ENCODE results near the gene SLC25A44. TPM values are rescaled to one million over a fixed set of nuclear protein-coding genes. Genes with fewer than 3 reads are reported as not detected.

Gene SLC25A44
- total and polyA plus RNA-seq, 8 donors, result 14.3 to 29.1 (median 19.1) TPM

DNA sequence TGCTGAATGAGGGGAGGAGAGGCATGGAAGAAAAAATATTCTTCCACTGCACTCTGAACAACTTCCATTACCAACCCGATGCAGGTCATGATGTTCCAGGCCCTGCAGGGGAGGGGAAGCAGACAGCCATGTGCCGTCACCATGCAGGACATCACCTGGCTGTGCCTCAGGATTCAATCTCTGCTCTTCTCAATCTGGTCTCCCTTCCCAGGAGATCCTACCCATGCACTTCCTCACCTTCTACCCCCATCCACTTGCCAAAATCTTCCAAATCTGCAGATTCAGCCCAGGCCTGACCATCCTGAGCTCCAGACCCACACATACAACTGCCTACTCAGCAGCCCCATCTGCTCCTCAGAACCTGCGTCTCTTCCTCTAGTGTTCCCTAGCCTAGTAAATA is 59.7 kb downstream of the SLC25A44 start:
- Histone ChIP-seq H3K36me3 (peaks cover 4 to 100% of the 10 kb centered on the region in 2 donors), H3K9me3 (no peaks in the 10 kb centered on the region), H3K27ac (no peak overlapping the region), H3K4me3 (no peak overlapping the region), H3K27me3 (no peaks in the 10 kb centered on the region), H3K4me1 (no peaks in the 10 kb centered on the region)
- TF ChIP-seq, protein P1, sequence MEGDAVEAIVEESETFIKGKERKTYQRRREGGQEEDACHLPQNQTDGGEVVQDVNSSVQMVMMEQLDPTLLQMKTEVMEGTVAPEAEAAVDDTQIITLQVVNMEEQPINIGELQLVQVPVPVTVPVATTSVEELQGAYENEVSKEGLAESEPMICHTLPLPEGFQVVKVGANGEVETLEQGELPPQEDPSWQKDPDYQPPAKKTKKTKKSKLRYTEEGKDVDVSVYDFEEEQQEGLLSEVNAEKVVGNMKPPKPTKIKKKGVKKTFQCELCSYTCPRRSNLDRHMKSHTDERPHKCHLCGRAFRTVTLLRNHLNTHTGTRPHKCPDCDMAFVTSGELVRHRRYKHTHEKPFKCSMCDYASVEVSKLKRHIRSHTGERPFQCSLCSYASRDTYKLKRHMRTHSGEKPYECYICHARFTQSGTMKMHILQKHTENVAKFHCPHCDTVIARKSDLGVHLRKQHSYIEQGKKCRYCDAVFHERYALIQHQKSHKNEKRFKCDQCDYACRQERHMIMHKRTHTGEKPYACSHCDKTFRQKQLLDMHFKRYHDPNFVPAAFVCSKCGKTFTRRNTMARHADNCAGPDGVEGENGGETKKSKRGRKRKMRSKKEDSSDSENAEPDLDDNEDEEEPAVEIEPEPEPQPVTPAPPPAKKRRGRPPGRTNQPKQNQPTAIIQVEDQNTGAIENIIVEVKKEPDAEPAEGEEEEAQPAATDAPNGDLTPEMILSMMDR (IDR thresholded peaks at IDR 0.05), result no peak
- DNase-seq (no peak), ATAC-seq (no peak)
- intact Hi-C loops (cut with DNase I), result no loop called here

DNA sequence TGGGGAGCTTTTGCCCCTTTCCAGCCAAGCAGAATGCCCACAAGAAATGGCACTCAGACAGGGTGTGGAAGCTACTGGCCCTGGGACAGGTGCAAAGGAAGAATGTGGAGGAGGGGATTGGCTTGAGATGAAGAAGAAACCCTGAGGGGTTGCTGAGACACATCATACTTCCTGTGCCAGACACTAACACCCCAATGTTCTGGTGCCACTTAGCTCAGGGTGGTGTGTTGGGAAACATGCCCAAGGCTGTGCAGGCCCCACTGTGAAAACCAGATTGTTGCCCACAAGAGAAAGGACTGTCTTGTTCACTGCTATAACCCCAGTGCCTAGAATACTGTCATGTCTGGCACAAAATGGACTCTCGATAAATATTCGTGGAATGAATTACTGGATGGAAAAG is 63.8 kb downstream of the SLC25A44 start:
- no peak for DNase-seq
- intact Hi-C loops (cut with DNase I), result no loop called here
- TF ChIP-seq, protein P1 (IDR thresholded peaks at IDR 0.05), result no peak
- Histone ChIP-seq H3K9me3 (no peaks in the 10 kb centered on the region), H3K27ac (no peak overlapping the region), H3K27me3 (no peaks in the 10 kb centered on the region), H3K4me3 (no peak overlapping the region), H3K36me3 (peaks cover 4 to 100% of the 10 kb centered on the region in 2 donors), H3K4me1 (no peaks in the 10 kb centered on the region)
- ATAC-seq, result no peak

GRCh38 chr1:156258859-156259258 is 65.0 kb downstream of the SLC25A44 start:
- no peak for DNase-seq
- H3K27me3 ChIP-seq, result no peaks in the 10 kb centered on the region
- no peak overlapping the region for H3K27ac ChIP-seq
- no peak overlapping the region for H3K4me3 ChIP-seq
- TF ChIP-seq, protein P1 (IDR thresholded peaks at IDR 0.05), result no peak
- intact Hi-C loops (cut with DNase I), result no loop called here
- no peaks in the 10 kb centered on the region for H3K9me3 ChIP-seq
- no peaks in the 10 kb centered on the region for H3K4me1 ChIP-seq
- ATAC-seq, result no peak
- peaks cover 4 to 100% of the 10 kb centered on the region in 2 donors for H3K36me3 ChIP-seq

- Histone ChIP-seq H3K4me3 (no peak overlapping the region), H3K27me3 (no peaks in the 10 kb centered on the region), H3K4me1 (no peaks in the 10 kb centered on the region), H3K9me3 (no peaks in the 10 kb centered on the region), H3K36me3 (peaks cover 4 to 99% of the 10 kb centered on the region in 2 donors), H3K27ac (no peak overlapping the region)
- intact Hi-C loops (cut with DNase I), result no loop called here
- ATAC-seq (no peak), DNase-seq (no peak)
- TF ChIP-seq, protein P1 (IDR thresholded peaks at IDR 0.05), result no peak
Observed at GRCh38 chr1:156259805-156260204, 65.9 kb downstream of the SLC25A44 start.

GRCh38 chr1:156260896-156261295 is 67.0 kb downstream of the SLC25A44 start:
- H3K36me3 ChIP-seq, result peaks cover 4 to 99% of the 10 kb centered on the region in 2 donors
- H3K27ac ChIP-seq, result no peak overlapping the region
- TF ChIP-seq, protein P1 (IDR thresholded peaks at IDR 0.05), result no peak

More at GRCh38 chr1:156260896-156261295, 67.0 kb downstream of the SLC25A44 start:
- no peak for ATAC-seq
- Histone ChIP-seq H3K27me3 (no peaks in the 10 kb centered on the region), H3K4me1 (no peaks in the 10 kb centered on the region), H3K4me3 (no peak overlapping the region), H3K9me3 (no peaks in the 10 kb centered on the region)
- intact Hi-C loops (cut with DNase I), result no loop called here
- DNase-seq, result no peak

Other genes with a start within 250 kb of the SLC25A44 start
- gene ARHGEF2, start 215.6 kb upstream of the SLC25A44 start, total RNA-seq, result 100 to 1,000 TPM; 158 to 290 TPM
- 100 to 1,000 TPM; 171 to 257 (median 218) TPM for gene ARHGEF2, start 215.6 kb upstream of the SLC25A44 start, polyA plus RNA-seq (ENCODE audit: insufficient read length in 6 of 6)
- gene SSR2, start 173.2 kb upstream of the SLC25A44 start, total RNA-seq, result 100 to 1,000 TPM; 284 to 296 TPM
- 100 to 1,000 TPM; 489 to 529 (median 519) TPM for gene SSR2, start 173.2 kb upstream of the SLC25A44 start, polyA plus RNA-seq (ENCODE audit: insufficient read length in 6 of 6)
- gene UBQLN4, start 140.3 kb upstream of the SLC25A44 start, total RNA-seq, result 10 to 100 TPM; 28.7 to 35.9 TPM
- 10 to 100 TPM; 60.8 to 71.8 (median 62.5) TPM for gene UBQLN4, start 140.3 kb upstream of the SLC25A44 start, polyA plus RNA-seq (ENCODE audit: insufficient read length in 6 of 6)
- gene LAMTOR2, start 139.3 kb upstream of the SLC25A44 start, total RNA-seq, result 10 to 100 TPM; 65.4 to 71.0 TPM
- gene LAMTOR2, start 139.3 kb upstream of the SLC25A44 start, polyA plus RNA-seq (ENCODE audit: insufficient read length in 6 of 6), result 10 to 100 TPM; 39.0 to 49.7 (median 47.4) TPM
- 100 to 1,000 TPM in 1 of 2 donors, 10 to 100 TPM in 1; 59.4 to 148 TPM for gene RAB25, start 132.9 kb upstream of the SLC25A44 start, total RNA-seq
- gene RAB25, start 132.9 kb upstream of the SLC25A44 start, polyA plus RNA-seq (ENCODE audit: insufficient read length in 6 of 6), result 10 to 100 TPM; 57.6 to 69.8 (median 66.4) TPM
- 1 to 10 TPM in 1 of 2 donors, under 1 TPM in 1; 0.86 to 3.6 TPM for gene MEX3A, start 111.6 kb upstream of the SLC25A44 start, total RNA-seq
- 10 to 100 TPM; 43.2 to 59.0 (median 51.2) TPM for gene MEX3A, start 111.6 kb upstream of the SLC25A44 start, polyA plus RNA-seq (ENCODE audit: insufficient read length in 6 of 6)
- 100 to 1,000 TPM; 425 to 437 TPM for gene LMNA, start 79.4 kb upstream of the SLC25A44 start, total RNA-seq
- gene LMNA, start 79.4 kb upstream of the SLC25A44 start, polyA plus RNA-seq (ENCODE audit: insufficient read length in 6 of 6), result 100 to 1,000 TPM in 3 of 6 donors, 10 to 100 TPM in 3; 73.5 to 120 (median 96.6) TPM
- gene SEMA4A, start 40.5 kb upstream of the SLC25A44 start, total RNA-seq, result 10 to 100 TPM; 25.4 to 41.3 TPM
- 10 to 100 TPM; 18.3 to 27.0 (median 24.6) TPM for gene SEMA4A, start 40.5 kb upstream of the SLC25A44 start, polyA plus RNA-seq (ENCODE audit: insufficient read length in 6 of 6)
- 10 to 100 TPM; 40.1 to 49.6 TPM for gene PMF1, start 18.9 kb downstream of the SLC25A44 start, total RNA-seq
- 10 to 100 TPM; 77.1 to 91.5 (median 79.2) TPM for gene PMF1, start 18.9 kb downstream of the SLC25A44 start, polyA plus RNA-seq (ENCODE audit: insufficient read length in 6 of 6)
- 1 to 10 TPM in 1 of 2 donors, under 1 TPM in 1; 0.99 to 1.0 TPM for gene BGLAP, start 48.1 kb downstream of the SLC25A44 start, total RNA-seq
- gene BGLAP, start 48.1 kb downstream of the SLC25A44 start, polyA plus RNA-seq (ENCODE audit: insufficient read length in 6 of 6), result 10 to 100 TPM in 1 of 6 donors, 1 to 10 TPM in 5; 2.9 to 10.3 (median 6.5) TPM
- gene PAQR6, start 54.0 kb downstream of the SLC25A44 start, total RNA-seq, result 1 to 10 TPM; 1.4 to 2.0 TPM
- 1 to 10 TPM; 2.2 to 4.0 (median 3.5) TPM for gene PAQR6, start 54.0 kb downstream of the SLC25A44 start, polyA plus RNA-seq (ENCODE audit: insufficient read length in 6 of 6)
- gene SMG5, start 88.7 kb downstream of the SLC25A44 start, total RNA-seq, result 10 to 100 TPM; 69.1 to 71.1 TPM
- gene SMG5, start 88.7 kb downstream of the SLC25A44 start, polyA plus RNA-seq (ENCODE audit: insufficient read length in 6 of 6), result 10 to 100 TPM; 49.5 to 59.4 (median 54.5) TPM
- gene TMEM79, start 90.2 kb downstream of the SLC25A44 start, total RNA-seq, result 1 to 10 TPM; 3.5 to 4.0 TPM
- 10 to 100 TPM in 1 of 6 donors, 1 to 10 TPM in 5; 8.2 to 10.3 (median 9.2) TPM for gene TMEM79, start 90.2 kb downstream of the SLC25A44 start, polyA plus RNA-seq (ENCODE audit: insufficient read length in 6 of 6)
- 100 to 1,000 TPM in 1 of 2 donors, 10 to 100 TPM in 1; 75.8 to 101 TPM for gene GLMP, start 101.6 kb downstream of the SLC25A44 start, total RNA-seq
- gene GLMP, start 101.6 kb downstream of the SLC25A44 start, polyA plus RNA-seq (ENCODE audit: insufficient read length in 6 of 6), result 10 to 100 TPM; 37.5 to 41.4 (median 39.5) TPM
- gene VHLL, start 105.2 kb downstream of the SLC25A44 start, total RNA-seq, result not detected
- gene VHLL, start 105.2 kb downstream of the SLC25A44 start, polyA plus RNA-seq (ENCODE audit: insufficient read length in 6 of 6), result not detected
- gene CCT3, start 144.2 kb downstream of the SLC25A44 start, total RNA-seq, result 100 to 1,000 TPM; 166 to 183 TPM
- gene CCT3, start 144.2 kb downstream of the SLC25A44 start, polyA plus RNA-seq (ENCODE audit: insufficient read length in 6 of 6), result 100 to 1,000 TPM; 256 to 318 (median 281) TPM
- gene TSACC, start 144.4 kb downstream of the SLC25A44 start, total RNA-seq, result not detected
- 1 to 10 TPM in 1 of 6 donors, under 1 TPM in 5; 0.68 to 1.4 (median 0.84) TPM for gene TSACC, start 144.4 kb downstream of the SLC25A44 start, polyA plus RNA-seq (ENCODE audit: insufficient read length in 6 of 6)
- not detected for gene RHBG, start 175.1 kb downstream of the SLC25A44 start, total RNA-seq
- gene RHBG, start 175.1 kb downstream of the SLC25A44 start, polyA plus RNA-seq (ENCODE audit: insufficient read length in 6 of 6), result 1 to 10 TPM; 2.2 to 4.9 (median 3.5) TPM